ENCODE results near the gene MATN3. TPM values are rescaled to one million over a fixed set of nuclear protein-coding genes. Genes with fewer than 3 reads are reported as not detected.

Gene MATN3
- total RNA-seq, 6 experiments from 2014 or later, result not detected

DNA sequence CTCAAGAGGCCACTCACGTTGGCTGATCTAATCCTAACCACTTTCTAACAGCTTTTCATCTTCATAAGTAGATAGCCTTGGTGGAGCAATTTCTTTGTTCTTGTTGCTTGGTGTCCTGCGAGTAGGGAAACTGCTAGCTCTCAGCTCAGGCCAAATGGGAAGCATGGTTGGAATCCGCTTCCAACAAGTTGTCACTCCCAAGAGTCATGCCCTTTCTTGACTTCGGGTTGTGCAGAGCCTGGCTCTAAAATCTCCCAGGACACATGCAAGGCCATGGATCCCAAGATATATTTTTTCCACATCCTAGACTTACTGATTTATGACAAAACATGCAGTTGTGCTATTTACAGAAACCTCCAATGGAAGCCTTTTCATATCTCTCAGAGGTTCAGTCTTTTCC is 7.3 kb upstream of the MATN3 start:
- ATAC-seq, result no peak
- no peak overlapping the region for H3K4me3 ChIP-seq
- WGBS (ENCODE audit: insufficient coverage, low coverage, low lambda C conversion rate, missing lambda C conversion rate), result 90% methylated on average over 4 of the region's 4 CpGs
- no peaks in the 10 kb centered on the region for H3K9me3 ChIP-seq
- H3K36me3 ChIP-seq, result no peaks in the 10 kb centered on the region
- DNase-seq, result no peak
- H3K27ac ChIP-seq, result no peak overlapping the region
- no peak for TF ChIP-seq POLR2A (IDR thresholded peaks at IDR 0.05)
- intact Hi-C loops (cut with DNase I), result loop anchor here in 1 of 2 donors (5.0 kb wide), 1 partner anchor 78 kb away; no protein-coding TSS in a partner anchor
- no peaks in the 10 kb centered on the region for H3K27me3 ChIP-seq
- no peaks in the 10 kb centered on the region for H3K4me1 ChIP-seq

DNA sequence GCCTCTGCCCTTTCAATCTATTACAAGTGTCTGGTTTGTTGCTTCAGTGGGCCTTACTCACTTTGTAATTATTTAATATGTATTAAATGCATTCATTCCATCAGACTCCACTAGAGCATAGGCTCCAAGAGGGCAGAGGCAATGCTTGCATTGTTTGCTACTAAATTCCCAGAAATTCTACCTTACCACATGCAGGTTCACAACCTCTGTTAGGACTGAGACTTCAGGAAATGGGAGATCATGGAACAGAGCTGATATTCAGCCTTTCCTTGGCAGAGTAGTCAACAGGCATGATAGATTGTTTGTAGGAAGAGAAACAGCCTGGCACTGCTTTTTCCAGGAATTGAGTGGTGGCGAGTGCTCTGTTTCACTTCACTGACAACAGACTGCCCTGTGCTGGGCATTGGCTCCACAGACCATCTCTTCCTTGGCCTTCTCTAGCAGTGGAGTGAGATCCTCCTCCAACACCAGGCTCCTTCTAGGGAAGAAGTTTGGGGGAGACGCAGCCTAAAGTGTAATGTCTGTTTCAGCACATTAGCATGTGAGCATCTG is 6.2 kb upstream of the MATN3 start:
- H3K27ac ChIP-seq, result no peak overlapping the region
- ATAC-seq (no peak), DNase-seq (no peak)
- intact Hi-C loops (cut with DNase I), result no loop called here
- 94% methylated on average over 2 of the region's 2 CpGs for WGBS (ENCODE audit: insufficient coverage, low coverage, low lambda C conversion rate, missing lambda C conversion rate)
- no peaks in the 10 kb centered on the region for H3K36me3 ChIP-seq
- no peaks in the 10 kb centered on the region for H3K27me3 ChIP-seq
- no peak for TF ChIP-seq POLR2A (IDR thresholded peaks at IDR 0.05)
- TF ChIP-seq, protein P1, sequence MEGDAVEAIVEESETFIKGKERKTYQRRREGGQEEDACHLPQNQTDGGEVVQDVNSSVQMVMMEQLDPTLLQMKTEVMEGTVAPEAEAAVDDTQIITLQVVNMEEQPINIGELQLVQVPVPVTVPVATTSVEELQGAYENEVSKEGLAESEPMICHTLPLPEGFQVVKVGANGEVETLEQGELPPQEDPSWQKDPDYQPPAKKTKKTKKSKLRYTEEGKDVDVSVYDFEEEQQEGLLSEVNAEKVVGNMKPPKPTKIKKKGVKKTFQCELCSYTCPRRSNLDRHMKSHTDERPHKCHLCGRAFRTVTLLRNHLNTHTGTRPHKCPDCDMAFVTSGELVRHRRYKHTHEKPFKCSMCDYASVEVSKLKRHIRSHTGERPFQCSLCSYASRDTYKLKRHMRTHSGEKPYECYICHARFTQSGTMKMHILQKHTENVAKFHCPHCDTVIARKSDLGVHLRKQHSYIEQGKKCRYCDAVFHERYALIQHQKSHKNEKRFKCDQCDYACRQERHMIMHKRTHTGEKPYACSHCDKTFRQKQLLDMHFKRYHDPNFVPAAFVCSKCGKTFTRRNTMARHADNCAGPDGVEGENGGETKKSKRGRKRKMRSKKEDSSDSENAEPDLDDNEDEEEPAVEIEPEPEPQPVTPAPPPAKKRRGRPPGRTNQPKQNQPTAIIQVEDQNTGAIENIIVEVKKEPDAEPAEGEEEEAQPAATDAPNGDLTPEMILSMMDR (IDR thresholded peaks at IDR 0.05), result no peak
- no peak overlapping the region for H3K4me3 ChIP-seq
- no peaks in the 10 kb centered on the region for H3K9me3 ChIP-seq
- no peaks in the 10 kb centered on the region for H3K4me1 ChIP-seq

DNA sequence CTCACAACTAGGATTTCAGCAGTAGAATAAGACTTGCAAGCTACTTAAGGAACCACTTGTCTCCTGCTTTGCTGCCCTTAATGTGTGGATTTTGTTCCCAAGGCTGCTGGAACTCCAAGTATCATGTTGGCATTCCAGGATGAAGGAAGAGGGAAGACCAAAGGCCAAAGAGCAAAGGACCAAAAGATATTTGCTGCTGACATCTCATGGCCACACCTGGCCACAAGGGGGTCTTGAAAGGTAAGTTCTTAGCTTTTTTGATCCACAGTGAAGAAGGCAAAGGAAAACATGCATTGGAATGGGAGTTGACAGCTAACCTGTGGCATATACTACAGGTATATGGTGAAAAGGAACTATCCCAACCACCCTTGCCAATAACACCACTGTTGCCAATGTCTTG is 3.9 kb upstream of the MATN3 start:
- no peak for ATAC-seq

DNA sequence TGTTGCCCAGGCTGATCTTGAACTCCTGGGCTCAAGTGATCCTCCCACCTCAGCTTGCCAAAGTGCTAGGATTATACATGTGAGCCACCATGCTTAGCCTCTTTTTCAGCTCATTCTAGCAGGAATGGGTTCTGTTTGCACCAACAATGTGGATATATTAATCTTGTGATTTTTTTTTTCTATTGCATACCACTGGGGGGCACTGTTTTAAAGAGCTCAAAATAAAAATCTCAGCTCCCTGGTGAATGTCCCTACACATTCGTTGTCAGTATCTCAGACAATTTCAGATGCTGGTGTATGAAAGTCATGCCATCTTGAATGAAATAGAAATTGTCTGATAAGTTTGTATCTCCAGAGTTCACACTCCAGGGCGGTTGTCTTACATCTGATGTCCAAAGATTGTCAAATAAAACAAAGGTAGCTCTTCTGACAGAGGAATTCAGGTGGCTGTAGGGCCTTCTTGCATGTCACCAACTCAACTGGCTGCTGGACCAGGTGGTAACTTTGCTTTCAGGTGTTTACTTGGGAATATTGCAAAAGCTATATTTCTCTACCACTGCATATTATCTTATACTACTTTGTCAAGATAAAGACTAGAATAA is 3.1 kb upstream of the MATN3 start:
- no peak overlapping the region for H3K27ac ChIP-seq
- no peaks in the 10 kb centered on the region for H3K9me3 ChIP-seq
- no peaks in the 10 kb centered on the region for H3K36me3 ChIP-seq
- intact Hi-C loops (cut with DNase I), result no loop called here
- ATAC-seq (peak; percentile 78 to 88 (median 78)), DNase-seq (no peak)
- H3K4me1 ChIP-seq, result peaks cover 0 to 5% (median 0%) of the 10 kb centered on the region in 4 donors
- TF ChIP-seq, protein P1 (IDR thresholded peaks at IDR 0.05), result peak; percentile 55 to 68 (median 61)
- TF ChIP-seq POLR2A (IDR thresholded peaks at IDR 0.05), result no peak
- 6% methylated on average over 2 of the region's 2 CpGs for WGBS (ENCODE audit: insufficient coverage, low coverage, low lambda C conversion rate, missing lambda C conversion rate)
- peaks cover 0 to 8% of the 10 kb centered on the region in 2 donors for H3K27me3 ChIP-seq
- H3K4me3 ChIP-seq, result no peak overlapping the region

More for the DNA sequence above, 3.9 kb upstream of the MATN3 start:
- Histone ChIP-seq H3K36me3 (no peaks in the 10 kb centered on the region), H3K27me3 (peaks cover 0 to 8% of the 10 kb centered on the region in 2 donors), H3K4me1 (peaks cover 0 to 5% (median 0%) of the 10 kb centered on the region in 4 donors), H3K27ac (no peak overlapping the region), H3K9me3 (no peaks in the 10 kb centered on the region), H3K4me3 (no peak overlapping the region)
- DNase-seq, result no peak
- intact Hi-C loops (cut with DNase I), result no loop called here
- TF ChIP-seq POLR2A (IDR thresholded peaks at IDR 0.05), result no peak
- TF ChIP-seq, protein P1 (IDR thresholded peaks at IDR 0.05), result no peak

DNA sequence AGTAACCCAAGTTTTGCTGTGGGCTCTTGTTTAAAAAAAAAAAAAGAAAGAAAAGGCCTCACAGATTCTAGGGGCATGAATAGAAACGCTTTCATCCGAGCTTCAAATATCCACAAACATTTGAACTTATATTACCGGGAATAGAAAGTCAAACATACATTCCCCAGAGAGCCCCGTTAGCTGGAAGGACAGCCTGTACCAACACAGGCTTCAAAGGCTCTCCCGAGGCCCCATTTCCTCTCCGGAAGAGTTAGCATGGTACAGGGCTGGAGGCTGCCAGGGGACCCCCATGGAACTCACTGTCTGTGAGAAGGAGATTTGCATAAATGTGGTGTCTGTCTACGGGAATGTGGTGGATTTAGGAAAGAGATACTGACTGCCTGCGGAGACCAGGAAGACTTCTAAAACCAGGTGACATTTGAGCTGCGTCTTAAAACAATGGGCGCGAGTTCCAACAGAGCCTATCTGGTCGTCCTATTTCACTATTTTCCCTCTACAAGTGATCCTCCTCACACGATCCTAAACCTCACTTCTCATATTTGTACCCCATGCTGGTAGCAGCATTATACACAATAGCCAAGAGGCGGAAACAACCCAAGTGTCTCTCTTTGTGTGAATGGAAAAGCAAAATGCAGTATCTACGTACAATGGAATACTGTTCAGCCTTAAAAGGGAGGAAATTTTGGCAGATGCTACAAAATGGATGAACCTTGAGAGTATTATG is 820 bp upstream of the MATN3 start:
- DNase-seq (no peak), ATAC-seq (no peak)
- H3K27ac ChIP-seq, result no peak overlapping the region
- 58% methylated on average over 12 of the region's 15 CpGs for WGBS (ENCODE audit: insufficient coverage, low coverage, low lambda C conversion rate, missing lambda C conversion rate)
- intact Hi-C loops (cut with DNase I), result loop anchor here in 1 of 2 donors (5.0 kb wide), 1 partner anchor 84 kb away; no protein-coding TSS in a partner anchor
- peak overlapping the region in 1 of 3 donors; percentile 51 for H3K4me3 ChIP-seq
- H3K9me3 ChIP-seq, result no peaks in the 10 kb centered on the region
- peaks cover 0 to 8% of the 10 kb centered on the region in 2 donors for H3K27me3 ChIP-seq
- TF ChIP-seq, protein P1 (IDR thresholded peaks at IDR 0.05), result no peak
- no peak for TF ChIP-seq POLR2A (IDR thresholded peaks at IDR 0.05)
- H3K4me1 ChIP-seq, result peaks cover 0 to 5% (median 0%) of the 10 kb centered on the region in 4 donors
- H3K36me3 ChIP-seq, result no peaks in the 10 kb centered on the region
